ENCODE data around the gene PPP1R15B. TPM values are rescaled to one million over a fixed set of nuclear protein-coding genes. Genes with fewer than 3 reads are reported as not detected.

The PPP1R15B gene
- total and polyA plus RNA-seq, 10 of the 15 experiments (the other 5 are each of a cell fraction or from before 2014, with no cell fraction given) = 13.9 to 38.1 (median 26.5) TPM

- TF ChIP-seq ZBTB33 (IDR thresholded peaks at IDR 0.05) (no peak), ATF7 (IDR thresholded peaks at IDR 0.05; ENCODE audit: low read depth) (no peak), SREBF1 (IDR thresholded peaks at IDR 0.05; ENCODE audit: low read length) (no peak), USF1 (IDR thresholded peaks at IDR 0.05; ENCODE audit: borderline replicate concordance, extremely low read length, insufficient read depth, low read depth, low read length) (no peak)
Measured at GRCh38 chr1:204426474-204426873, 14.9 kb upstream of the PPP1R15B start (continued).

- Histone ChIP-seq H3K9ac (ENCODE audit: control insufficient read depth, insufficient read depth, low read length) (no peak overlapping the region), H3K27ac (ENCODE audit: control insufficient read depth, insufficient read depth) (no peak overlapping the region), H3K27me3 (replicated peaks in 1 of 2; ENCODE audit: control insufficient read depth in 2 of 2, insufficient read depth in 2 of 2, low read length in 1 of 2) (no peaks in the 10 kb centered on the region), H2AFZ (ENCODE audit: control insufficient read depth, low read depth, low read length) (no peak overlapping the region), H3K4me1 (ENCODE audit: control insufficient read depth, insufficient read depth, low read length) (no peaks in the 10 kb centered on the region), H3K4me2 (ENCODE audit: control insufficient read depth, insufficient read depth) (no peak overlapping the region), H3K36me3 (ENCODE audit: control insufficient read depth in 2 of 2, insufficient read depth in 2 of 2, low read length in 1 of 2) (peaks cover 10 to 21% of the 10 kb centered on the region in 2 experiments), H3K4me3 (no peak overlapping the region), H4K20me1 (ENCODE audit: control insufficient read depth, insufficient read depth) (no peaks in the 10 kb centered on the region), H3K79me2 (ENCODE audit: control insufficient read depth, insufficient read depth, low read length) (no peaks in the 10 kb centered on the region), H3K9me3 (replicated peaks; ENCODE audit: control insufficient read depth, insufficient read depth, low read length) (no peaks in the 10 kb centered on the region)
- ChIA-PET SMC1A (ENCODE audit: uncharacterized antibody, unreplicated experiment) (interaction anchor here (1.1 to 33.8 kb wide), 2 partner anchors 12 to 74 kb away, joined by 3 to 939 read pairs; partner anchors contain the start of gene PIK3C2B), POLR2A (no interaction called here), CTCF (interaction anchor here (0.7 to 51.8 kb wide), 3 partner anchors 14 to 65 kb away, joined by 3 to 2021 read pairs (median 3); partner anchors contain the start of gene PIK3C2B), RAD21 (ENCODE audit: unreplicated experiment) (no interaction called here)
- in situ Hi-C loops (cut with MboI) = no loop called here
- intact Hi-C loops (cut with micrococcal nuclease; ENCODE audit: unreplicated experiment) = no loop called here
- DNase-seq (ENCODE audit: low read depth, low spot score) (no peak), ATAC-seq (no peak), FAIRE-seq (no peak)
- no TSS peak for BruUV-seq (replicated peaks)
- 97% methylated on average over 5 of the region's 5 CpGs for WGBS (ENCODE audit: insufficient coverage, insufficient replicate concordance, low lambda C conversion rate, missing lambda C conversion rate)
- TF ChIP-seq ZBTB33 (IDR thresholded peaks at IDR 0.05) = no peak
- no peak for TF ChIP-seq MTA3 (IDR thresholded peaks at IDR 0.05; ENCODE audit: borderline replicate concordance, low read length)
- no peak for TF ChIP-seq SREBF1 (IDR thresholded peaks at IDR 0.05; ENCODE audit: low read length)
- no peak for TF ChIP-seq PAX8 (IDR thresholded peaks at IDR 0.05)
- TF ChIP-seq ATF3 (IDR thresholded peaks at IDR 0.05; ENCODE audit: borderline replicate concordance, extremely low read depth, low read depth, low read length) = no peak
- no peak for TF ChIP-seq ZBTB11 (CRISPR knock-in tag; IDR thresholded peaks at IDR 0.05)
- no peak for TF ChIP-seq EZH2 (IDR thresholded peaks at IDR 0.05; ENCODE audit: borderline replicate concordance, control insufficient read depth, low read depth, low read length)
- no peak for TF ChIP-seq BRCA1 (IDR thresholded peaks at IDR 0.05; ENCODE audit: low read depth, low read length)
- TF ChIP-seq SUPT20H (IDR thresholded peaks at IDR 0.05; ENCODE audit: borderline replicate concordance, control insufficient read depth, low read depth, low read length) = no peak
- no peak for TF ChIP-seq SPI1 (IDR thresholded peaks at IDR 0.05; ENCODE audit: borderline replicate concordance, insufficient read depth, low read depth, low read length)
- TF ChIP-seq RBBP5 (conservative IDR thresholded peaks at IDR 0.05) = no peak
Measured at GRCh38 chr1:204426035-204426436, 14.4 kb upstream of the PPP1R15B start.

Measured in GM12878 (cell line).